ENCODE data around the gene LRMDA.
"Not testable (repeated sequence)": the region's sequence is repeated elsewhere in the genome, so short reads cannot be mapped to it uniquely, and the experiment has no call there.

Gene LRMDA

GRCh38 chr10:76055466-76055865 lies 624.0 kb downstream of the LRMDA start:
- Histone ChIP-seq H3K27ac (no peak overlapping the region), H3K27me3 (no peaks in the 10 kb centered on the region), H3K36me3 (no peaks in the 10 kb centered on the region), H3K9me3 (peaks cover 0 to 8% (median 0%) of the 10 kb centered on the region in 3 donors), H3K4me3 (no peak overlapping the region), H3K4me1 (no peaks in the 10 kb centered on the region)
- intact Hi-C loops (cut with DNase I; ENCODE audit: low total_unique reads), result no loop called here
- no peak for DNase-seq
- no peak for TF ChIP-seq CTCF (IDR thresholded peaks at IDR 0.05)

- no peak for TF ChIP-seq CTCF (IDR thresholded peaks at IDR 0.05)
- no peaks in the 10 kb centered on the region for H3K36me3 ChIP-seq
- H3K4me1 ChIP-seq, result no peaks in the 10 kb centered on the region
- H3K9me3 ChIP-seq, result peaks cover 0 to 8% (median 0%) of the 10 kb centered on the region in 3 donors
- H3K27ac ChIP-seq, result no peak overlapping the region
- H3K4me3 ChIP-seq, result no peak overlapping the region
- no peak for DNase-seq
- H3K27me3 ChIP-seq, result no peaks in the 10 kb centered on the region
- intact Hi-C loops (cut with DNase I; ENCODE audit: low total_unique reads), result no loop called here
These were observed 624.5 kb downstream of the LRMDA start for GRCh38 chr10:76055963-76056362.

- H3K4me3 ChIP-seq; H3K36me3 ChIP-seq; H3K4me1 ChIP-seq; H3K9me3 ChIP-seq; DNase-seq; intact Hi-C loops (cut with DNase I; ENCODE audit: low total_unique reads); H3K27ac ChIP-seq; H3K27me3 ChIP-seq: not testable (repeated sequence)
These were observed 629.6 kb downstream of the LRMDA start for GRCh38 chr10:76060993-76061392.

GRCh38 chr10:76066457-76066856 lies 635.0 kb downstream of the LRMDA start:
- H3K4me1 ChIP-seq, result peaks cover 0 to 20% (median 11%) of the 10 kb centered on the region in 4 donors
- intact Hi-C loops (cut with DNase I; ENCODE audit: low total_unique reads), result no loop called here
- no peaks in the 10 kb centered on the region for H3K27me3 ChIP-seq
- DNase-seq, result no peak
- no peak overlapping the region for H3K4me3 ChIP-seq
- no peak for TF ChIP-seq CTCF (IDR thresholded peaks at IDR 0.05)
- H3K36me3 ChIP-seq, result no peaks in the 10 kb centered on the region
- H3K27ac ChIP-seq, result no peak overlapping the region
- H3K9me3 ChIP-seq, result no peaks in the 10 kb centered on the region

- H3K27me3 ChIP-seq, result no peaks in the 10 kb centered on the region
- no peak for TF ChIP-seq CTCF (IDR thresholded peaks at IDR 0.05)
These were observed 636.0 kb downstream of the LRMDA start for GRCh38 chr10:76067447-76067846.

GRCh38 chr10:76068856-76069255 lies 637.4 kb downstream of the LRMDA start:
- H3K27ac ChIP-seq, result no peak overlapping the region
- H3K4me3 ChIP-seq, result no peak overlapping the region
- no peak for DNase-seq
- no peaks in the 10 kb centered on the region for H3K27me3 ChIP-seq
- H3K9me3 ChIP-seq, result no peaks in the 10 kb centered on the region
- intact Hi-C loops (cut with DNase I; ENCODE audit: low total_unique reads), result no loop called here
- H3K4me1 ChIP-seq, result peaks cover 0 to 31% (median 12%) of the 10 kb centered on the region in 4 donors
- TF ChIP-seq CTCF (IDR thresholded peaks at IDR 0.05), result no peak
- H3K36me3 ChIP-seq, result no peaks in the 10 kb centered on the region

More at GRCh38 chr10:76067447-76067846, 636.0 kb downstream of the LRMDA start:
- no peak for DNase-seq
- no peak overlapping the region for H3K27ac ChIP-seq
- no peaks in the 10 kb centered on the region for H3K36me3 ChIP-seq
- no peaks in the 10 kb centered on the region for H3K9me3 ChIP-seq
- no peak overlapping the region for H3K4me3 ChIP-seq
- intact Hi-C loops (cut with DNase I; ENCODE audit: low total_unique reads), result no loop called here
- H3K4me1 ChIP-seq, result peaks cover 0 to 30% (median 12%) of the 10 kb centered on the region in 4 donors

All from tibial artery (tissue), 4 donors.